Ascending aorta (tissue), 2 donors: ENCODE measurements around the gene UBA5. TPM values are rescaled to one million over a fixed set of nuclear protein-coding genes. Genes with fewer than 3 reads are reported as not detected.

Experiments used
- DNase-seq, 2 donors: peaks; one replicate each; pipeline ENCODE4 v3.0.0-alpha.2; 2019; ENCODE audit warnings: low spot score in 2 of 2
- H3K27ac ChIP-seq, 2 donors: fragments of 200-600 bp; sonication (generic); one replicate each; pipeline ENCODE4 v1.5.1; 2016 to 2017; ENCODE audit warnings: mild to moderate bottlenecking in 1 of 2
- H3K27me3 ChIP-seq: fragments of 200-600 bp; sonication (generic); one replicate; pipeline ENCODE4 v1.5.1; 2017
- H3K36me3 ChIP-seq, 2 donors: fragments of 200-600 bp; sonication (generic); one replicate each; pipeline ENCODE4 v1.5.1; 2016
- H3K4me1 ChIP-seq, 2 donors: fragments of 200-600 bp; sonication (generic); one replicate each; pipeline ENCODE4 v1.5.1; 2016 to 2017; ENCODE audit warnings: mild to moderate bottlenecking in 1 of 2
- H3K4me3 ChIP-seq, 2 donors: fragments of 200-600 bp; sonication (generic); one replicate each; pipeline ENCODE4 v1.5.1; 2016 to 2017; ENCODE audit warnings: mild to moderate bottlenecking in 1 of 2
- H3K9me3 ChIP-seq, 2 donors: fragments of 200-600 bp; sonication (generic); one replicate each; pipeline ENCODE4 v1.5.1; 2016
- intact Hi-C: fragments of 100-400 bp; cut with DNase I; formaldehyde crosslinking; loops from one replicate; pipeline ENCODE4 v1.15.1; 2023
- total RNA-seq: library from RNA; depleted of rRNA; stranded (reverse); fragments of >200 nt; gene quantifications from one replicate; pipeline ENCODE4 v1.1.0, GENCODE V29; 2016
- TF ChIP-seq, protein P1 (sequence below), 3 experiments: fragments of 200-600 bp in 2 of 3; fragments of 450-650 bp in 1 of 3; sonication (generic) in 2 of 3; IDR thresholded peaks; one replicate each; pipeline ENCODE4 v1.5.1; 2016 to 2019; ENCODE audit warnings: antibody characterized with exemption in 3 of 3, mild to moderate bottlenecking in 1 of 3, moderate library complexity in 1 of 3

The UBA5 gene
- total RNA-seq, 1 donor from 2014 or later, result 21.2 TPM

DNA sequence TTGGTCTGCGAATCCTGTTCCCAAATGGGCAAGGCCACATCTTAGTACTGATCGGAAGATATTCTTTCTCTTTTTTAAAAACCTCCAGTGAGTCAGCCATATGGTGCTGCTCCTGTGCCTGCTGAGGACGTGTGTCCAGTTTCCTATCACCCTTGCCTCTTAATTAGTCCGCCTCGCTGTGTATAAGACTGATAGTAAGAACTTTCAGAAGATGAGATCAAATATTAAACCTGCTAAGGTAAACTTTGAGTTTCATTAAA lies 612 bp downstream of the UBA5 start:
- H3K4me1 ChIP-seq, result peaks cover 0 to 19% of the 10 kb centered on the region in 2 donors
- intact Hi-C loops, result no loop called here
- H3K27ac ChIP-seq, result peak overlapping the region; percentile 95 to 98
- H3K4me3 ChIP-seq, result peak overlapping the region; percentile 80 to 81
- no peaks in the 10 kb centered on the region for H3K27me3 ChIP-seq
- H3K36me3 ChIP-seq, result no peaks in the 10 kb centered on the region
- DNase-seq, result no peak
- TF ChIP-seq, protein P1, sequence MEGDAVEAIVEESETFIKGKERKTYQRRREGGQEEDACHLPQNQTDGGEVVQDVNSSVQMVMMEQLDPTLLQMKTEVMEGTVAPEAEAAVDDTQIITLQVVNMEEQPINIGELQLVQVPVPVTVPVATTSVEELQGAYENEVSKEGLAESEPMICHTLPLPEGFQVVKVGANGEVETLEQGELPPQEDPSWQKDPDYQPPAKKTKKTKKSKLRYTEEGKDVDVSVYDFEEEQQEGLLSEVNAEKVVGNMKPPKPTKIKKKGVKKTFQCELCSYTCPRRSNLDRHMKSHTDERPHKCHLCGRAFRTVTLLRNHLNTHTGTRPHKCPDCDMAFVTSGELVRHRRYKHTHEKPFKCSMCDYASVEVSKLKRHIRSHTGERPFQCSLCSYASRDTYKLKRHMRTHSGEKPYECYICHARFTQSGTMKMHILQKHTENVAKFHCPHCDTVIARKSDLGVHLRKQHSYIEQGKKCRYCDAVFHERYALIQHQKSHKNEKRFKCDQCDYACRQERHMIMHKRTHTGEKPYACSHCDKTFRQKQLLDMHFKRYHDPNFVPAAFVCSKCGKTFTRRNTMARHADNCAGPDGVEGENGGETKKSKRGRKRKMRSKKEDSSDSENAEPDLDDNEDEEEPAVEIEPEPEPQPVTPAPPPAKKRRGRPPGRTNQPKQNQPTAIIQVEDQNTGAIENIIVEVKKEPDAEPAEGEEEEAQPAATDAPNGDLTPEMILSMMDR (IDR thresholded peaks at IDR 0.05), result no peak
- no peaks in the 10 kb centered on the region for H3K9me3 ChIP-seq

GRCh38 chr3:132661101-132661500 lies 972 bp downstream of the UBA5 start:
- TF ChIP-seq, protein P1 (IDR thresholded peaks at IDR 0.05), result no peak
- H3K4me1 ChIP-seq, result peaks cover 0 to 19% of the 10 kb centered on the region in 2 donors
- no peaks in the 10 kb centered on the region for H3K36me3 ChIP-seq
- H3K27ac ChIP-seq, result peak overlapping the region; percentile 95 to 98
- no peak for DNase-seq
- H3K9me3 ChIP-seq, result no peaks in the 10 kb centered on the region
- H3K27me3 ChIP-seq, result no peaks in the 10 kb centered on the region
- intact Hi-C loops, result no loop called here
- peak overlapping the region; percentile 80 to 81 for H3K4me3 ChIP-seq

DNA sequence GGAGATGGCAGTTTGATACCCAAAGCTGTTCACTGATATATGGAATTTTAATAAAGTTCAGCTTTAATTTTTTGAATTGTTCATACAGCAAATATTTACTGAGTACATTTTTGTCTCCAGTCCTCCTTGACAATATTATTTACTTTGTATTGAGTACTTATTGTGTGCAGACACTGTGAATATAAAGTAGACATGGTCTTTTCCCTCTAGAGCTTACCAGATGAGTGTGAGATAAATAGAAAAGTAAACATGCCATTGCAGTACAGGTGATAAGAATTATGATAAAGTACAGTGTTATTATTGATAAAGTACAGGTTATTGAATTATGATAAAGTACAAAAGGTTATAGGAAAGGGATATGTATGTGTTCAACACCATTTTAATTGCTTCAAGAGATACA lies 2.1 kb downstream of the UBA5 start:
- TF ChIP-seq, protein P1 (IDR thresholded peaks at IDR 0.05), result no peak
- no peaks in the 10 kb centered on the region for H3K9me3 ChIP-seq
- intact Hi-C loops, result no loop called here
- H3K27ac ChIP-seq, result no peak overlapping the region
- H3K36me3 ChIP-seq, result peaks cover 0 to 5% of the 10 kb centered on the region in 2 donors
- DNase-seq, result no peak
- H3K4me3 ChIP-seq, result peak overlapping the region; percentile 80 to 81
- H3K27me3 ChIP-seq, result no peaks in the 10 kb centered on the region
- H3K4me1 ChIP-seq, result peaks cover 0 to 19% of the 10 kb centered on the region in 2 donors

GRCh38 chr3:132665230-132665745 lies 5.2 kb downstream of the UBA5 start:
- TF ChIP-seq, protein P1 (IDR thresholded peaks at IDR 0.05), result no peak
- Histone ChIP-seq H3K27me3 (no peaks in the 10 kb centered on the region), H3K9me3 (no peaks in the 10 kb centered on the region), H3K4me3 (no peak overlapping the region), H3K27ac (no peak overlapping the region), H3K4me1 (peaks cover 0 to 12% of the 10 kb centered on the region in 2 donors), H3K36me3 (peaks cover 0 to 9% of the 10 kb centered on the region in 2 donors)
- no peak for DNase-seq
- intact Hi-C loops, result no loop called here

DNA sequence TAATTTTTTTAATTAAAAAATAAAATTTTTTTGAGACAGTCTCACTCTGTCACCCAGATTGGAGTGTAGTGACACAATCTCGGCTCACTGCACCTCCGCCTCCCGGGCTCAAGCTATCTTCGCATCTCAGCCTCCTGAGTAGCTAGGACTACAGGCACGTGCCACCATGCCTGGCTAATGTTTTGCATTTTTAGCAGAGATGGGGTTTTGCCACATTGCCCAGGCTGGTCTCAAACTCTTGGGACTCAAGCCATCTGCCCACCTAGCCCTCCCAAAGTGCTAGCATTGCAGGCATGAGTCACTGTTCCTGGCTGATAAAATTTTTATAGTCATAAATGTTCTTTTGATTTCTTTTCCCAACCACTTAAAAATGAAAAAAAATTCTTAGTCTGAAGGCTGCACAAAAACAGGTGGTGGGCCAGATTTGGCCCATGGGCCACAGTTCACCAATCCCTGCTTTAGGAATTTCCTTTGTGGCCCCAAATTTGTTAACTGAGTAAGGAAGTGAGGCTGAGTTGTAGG lies 9.2 kb downstream of the UBA5 start:
- Histone ChIP-seq H3K9me3 (no peaks in the 10 kb centered on the region), H3K36me3 (peaks cover 21 to 36% of the 10 kb centered on the region in 2 donors), H3K27ac (peak overlapping the region in 1 of 2 donors; percentile 11), H3K4me1 (no peaks in the 10 kb centered on the region), H3K27me3 (no peaks in the 10 kb centered on the region), H3K4me3 (no peak overlapping the region)
- TF ChIP-seq, protein P1 (IDR thresholded peaks at IDR 0.05), result no peak
- no peak for DNase-seq
- intact Hi-C loops, result no loop called here

GRCh38 chr3:132675408-132675807 lies 15.3 kb downstream of the UBA5 start:
- intact Hi-C loops, result no loop called here
- peaks cover 46 to 80% of the 10 kb centered on the region in 2 donors for H3K36me3 ChIP-seq
- no peaks in the 10 kb centered on the region for H3K9me3 ChIP-seq

More at GRCh38 chr3:132675408-132675807, 15.3 kb downstream of the UBA5 start:
- DNase-seq, result no peak
- no peaks in the 10 kb centered on the region for H3K4me1 ChIP-seq
- no peak overlapping the region for H3K27ac ChIP-seq
- H3K27me3 ChIP-seq, result no peaks in the 10 kb centered on the region
- H3K4me3 ChIP-seq, result no peak overlapping the region
- TF ChIP-seq, protein P1 (IDR thresholded peaks at IDR 0.05), result no peak
